Trophoblast cell (in vitro differentiated cells and primary cell): ENCODE measurements around the gene NFILZ.

Experiments used
- DNase-seq, 2 donors: peaks; one replicate each; pipeline ENCODE4 v3.0.0-alpha.2; 2016
- H2AFZ ChIP-seq: 2 replicates; pipeline ENCODE4 v1.6.1; 2013; ENCODE audit warnings: low read length, moderate library complexity, mild to moderate bottlenecking; ENCODE audit not compliant: insufficient read depth, poor library complexity
- H2AK5ac ChIP-seq: 2 replicates; pipeline ENCODE4 v1.6.1; 2013; ENCODE audit warnings: mild to moderate bottlenecking, low read length
- H2BK120ac ChIP-seq: 2 replicates; pipeline ENCODE4 v1.6.1; 2013; ENCODE audit warnings: low read length, mild to moderate bottlenecking, moderate library complexity; ENCODE audit not compliant: insufficient read depth, poor library complexity
- H2BK12ac ChIP-seq: 2 replicates; pipeline ENCODE4 v1.6.1; 2013; ENCODE audit warnings: mild to moderate bottlenecking, low read length, moderate library complexity
- H2BK5ac ChIP-seq: 2 replicates; pipeline ENCODE4 v1.6.1; 2013; ENCODE audit warnings: low read length, low read depth, moderate library complexity, mild to moderate bottlenecking; ENCODE audit not compliant: poor library complexity
- H3K14ac ChIP-seq: 2 replicates; pipeline ENCODE4 v1.6.1; 2013; ENCODE audit warnings: mild to moderate bottlenecking, low read length
- H3K18ac ChIP-seq: 2 replicates; pipeline ENCODE4 v1.6.1; 2013; ENCODE audit warnings: mild to moderate bottlenecking, low read length
- H3K23ac ChIP-seq: 2 replicates; pipeline ENCODE4 v1.6.1; 2013; ENCODE audit warnings: low read length
- H3K27ac ChIP-seq: 2 replicates; pipeline ENCODE4 v1.5.1; 2013; ENCODE audit warnings: low read depth, mild to moderate bottlenecking, inconsistent platforms, low read length, moderate library complexity
- H3K27me3 ChIP-seq: 2 replicates; pipeline ENCODE4 v1.6.1; 2013; ENCODE audit warnings: inconsistent platforms, mild to moderate bottlenecking, low read length, moderate library complexity; ENCODE audit not compliant: insufficient read depth
- H3K36me3 ChIP-seq, 2 experiments: 1 replicate in 1 of 2; 2 replicates in 1 of 2; pipeline ENCODE4 v1.6.1; 2013; ENCODE audit warnings: low read length in 2 of 2, mild to moderate bottlenecking in 2 of 2, moderate library complexity in 1 of 2; ENCODE audit not compliant: insufficient read depth in 2 of 2, control insufficient read depth in 1 of 2
- H3K4ac ChIP-seq: 2 replicates; pipeline ENCODE4 v1.6.1; 2013; ENCODE audit warnings: low read depth, mild to moderate bottlenecking, low read length, moderate library complexity
- H3K4me1 ChIP-seq, 2 experiments: 1 replicate in 1 of 2; 2 replicates in 1 of 2; pipeline ENCODE4 v1.6.1; 2013; ENCODE audit warnings: low read length in 2 of 2, mild to moderate bottlenecking in 2 of 2, moderate library complexity in 1 of 2; ENCODE audit not compliant: insufficient read depth in 2 of 2, control insufficient read depth in 1 of 2
- H3K4me2 ChIP-seq: 2 replicates; pipeline ENCODE4 v1.6.1; 2013; ENCODE audit warnings: inconsistent platforms, mild to moderate bottlenecking, low read length, moderate library complexity
- H3K4me3 ChIP-seq: 2 replicates; pipeline ENCODE4 v1.5.1; 2013; ENCODE audit warnings: mild to moderate bottlenecking, low read depth, low read length, inconsistent platforms
- H3K79me1 ChIP-seq: one replicate; pipeline ENCODE4 v1.6.1; 2013; ENCODE audit warnings: low read length
- H3K79me2 ChIP-seq: 2 replicates; pipeline ENCODE4 v1.6.1; 2013; ENCODE audit warnings: low read length, mild to moderate bottlenecking; ENCODE audit not compliant: control insufficient read depth, insufficient read depth, poor library complexity
- H3K9ac ChIP-seq: 2 replicates; pipeline ENCODE4 v1.6.1; 2013; ENCODE audit warnings: mild to moderate bottlenecking, low read length
- H3K9me3 ChIP-seq: 2 replicates; pipeline ENCODE4 v1.6.1; 2013; ENCODE audit warnings: low read depth, mild to moderate bottlenecking, control low read depth, inconsistent platforms, low read length; ENCODE audit not compliant: insufficient read depth
- H4K12ac ChIP-seq: 2 replicates; pipeline ENCODE4 v1.6.1; 2013; ENCODE audit warnings: low read depth, mild to moderate bottlenecking, low read length, moderate library complexity
- H4K8ac ChIP-seq: 2 replicates; pipeline ENCODE4 v1.6.1; 2013; ENCODE audit warnings: low read depth, mild to moderate bottlenecking, low read length, moderate library complexity
- H4K91ac ChIP-seq: one replicate; pipeline ENCODE4 v1.6.1; 2013; ENCODE audit warnings: low read depth, mild to moderate bottlenecking, low read length, moderate library complexity
- WGBS: extraction: QIAGEN DNeasy Blood & Tissue Kit; methylation state at CpG from one replicate; pipeline ENCODE4 v1.1.7; 2013; ENCODE audit warnings: missing lambda C conversion rate; ENCODE audit not compliant: insufficient read length, insufficient coverage; ENCODE audit errors: extremely low coverage; 5-methylcytosine and 5-hydroxymethylcytosine counted together

The NFILZ gene

GRCh38 chr19:8642561-8642960 lies 12.1 kb downstream of the NFILZ start:
- Histone ChIP-seq H2BK120ac (no peak overlapping the region), H4K8ac (no peak overlapping the region), H4K91ac (no peak overlapping the region), H3K4me1 (no peaks in the 10 kb centered on the region), H3K4me3 (no peak overlapping the region), H2AFZ (no peak overlapping the region), H3K18ac (no peak overlapping the region), H3K4me2 (no peak overlapping the region), H3K23ac (no peak overlapping the region), H2AK5ac (no peak overlapping the region), H3K9me3 (peaks cover 5% of the 10 kb centered on the region), H2BK5ac (no peak overlapping the region), H3K4ac (no peak overlapping the region), H3K9ac (no peak overlapping the region), H3K14ac (no peak overlapping the region), H3K36me3 (no peaks in the 10 kb centered on the region), H3K27ac (no peak overlapping the region), H3K27me3 (no peaks in the 10 kb centered on the region), H3K79me1 (no peaks in the 10 kb centered on the region), H2BK12ac (no peak overlapping the region), H3K79me2 (no peaks in the 10 kb centered on the region), H4K12ac (no peak overlapping the region)
- no peak for DNase-seq
- no CpG with 5 or more reads among the region's 5 CpGs for WGBS

- no peak overlapping the region for H3K23ac ChIP-seq
- no peak overlapping the region for H4K8ac ChIP-seq
- no peak overlapping the region for H3K27ac ChIP-seq
- H4K12ac ChIP-seq: no peak overlapping the region
- H3K4me2 ChIP-seq: no peak overlapping the region
- DNase-seq: no peak
- H3K4ac ChIP-seq: no peak overlapping the region
- no peaks in the 10 kb centered on the region for H3K79me1 ChIP-seq
- no peak overlapping the region for H2BK12ac ChIP-seq
- no peaks in the 10 kb centered on the region for H3K79me2 ChIP-seq
- peaks cover 5% of the 10 kb centered on the region for H3K9me3 ChIP-seq
- H3K14ac ChIP-seq: no peak overlapping the region
- no peak overlapping the region for H3K9ac ChIP-seq
- no peak overlapping the region for H2BK5ac ChIP-seq
- no peak overlapping the region for H3K4me3 ChIP-seq
- no peaks in the 10 kb centered on the region for H3K27me3 ChIP-seq
- no peaks in the 10 kb centered on the region for H3K36me3 ChIP-seq
- WGBS: no CpG with 5 or more reads among the region's 7 CpGs
- no peak overlapping the region for H3K18ac ChIP-seq
- no peak overlapping the region for H2AK5ac ChIP-seq
- no peak overlapping the region for H2AFZ ChIP-seq
- no peak overlapping the region for H4K91ac ChIP-seq
- no peaks in the 10 kb centered on the region for H3K4me1 ChIP-seq
- no peak overlapping the region for H2BK120ac ChIP-seq
Observed at GRCh38 chr19:8643860-8644653, 13.6 kb downstream of the NFILZ start.

- Histone ChIP-seq H4K8ac (no peak overlapping the region), H3K79me1 (no peaks in the 10 kb centered on the region), H3K27ac (no peak overlapping the region), H2AK5ac (no peak overlapping the region), H3K4ac (no peak overlapping the region), H3K18ac (no peak overlapping the region), H3K9ac (no peak overlapping the region), H3K9me3 (no peaks in the 10 kb centered on the region), H2AFZ (no peak overlapping the region), H3K14ac (no peak overlapping the region), H3K4me3 (no peak overlapping the region), H3K4me1 (no peaks in the 10 kb centered on the region), H2BK12ac (no peak overlapping the region), H3K79me2 (no peaks in the 10 kb centered on the region), H3K36me3 (no peaks in the 10 kb centered on the region), H4K91ac (no peak overlapping the region), H2BK5ac (no peak overlapping the region), H3K27me3 (no peaks in the 10 kb centered on the region), H4K12ac (no peak overlapping the region), H3K23ac (no peak overlapping the region), H3K4me2 (no peak overlapping the region), H2BK120ac (no peak overlapping the region)
- no CpG with 5 or more reads among the region's 6 CpGs for WGBS
- peak in 1 of 2 donors; percentile 7 for DNase-seq
Observed at GRCh38 chr19:8648240-8648639, 17.8 kb downstream of the NFILZ start.

GRCh38 chr19:8654591-8655339 lies 24.3 kb downstream of the NFILZ start:
- no peak overlapping the region for H2BK12ac ChIP-seq
- peak overlapping the region; percentile 53 for H3K4me2 ChIP-seq
- peak overlapping the region; percentile 79 for H2AFZ ChIP-seq
- no peak overlapping the region for H2BK5ac ChIP-seq
- H3K18ac ChIP-seq: no peak overlapping the region
- H2AK5ac ChIP-seq: no peak overlapping the region
- DNase-seq: peak; percentile 42 to 64
- H3K4me3 ChIP-seq: no peak overlapping the region
- no peak overlapping the region for H2BK120ac ChIP-seq
- H3K79me2 ChIP-seq: no peaks in the 10 kb centered on the region
- no peaks in the 10 kb centered on the region for H3K9me3 ChIP-seq
- H3K4ac ChIP-seq: no peak overlapping the region
- no peak overlapping the region for H3K9ac ChIP-seq
- H4K91ac ChIP-seq: no peak overlapping the region
- H4K8ac ChIP-seq: peak overlapping the region; percentile 54
- no peak overlapping the region for H3K23ac ChIP-seq
- WGBS: no CpG with 5 or more reads among the region's 15 CpGs
- no peaks in the 10 kb centered on the region for H3K36me3 ChIP-seq
- no peak overlapping the region for H3K14ac ChIP-seq
- H3K79me1 ChIP-seq: no peaks in the 10 kb centered on the region
- no peak overlapping the region for H4K12ac ChIP-seq
- no peaks in the 10 kb centered on the region for H3K27me3 ChIP-seq
- H3K4me1 ChIP-seq: no peaks in the 10 kb centered on the region
- H3K27ac ChIP-seq: no peak overlapping the region
